Body of pancreas (tissue), 4 donors: ENCODE results near the gene LEF1. TPM values are rescaled to one million over a fixed set of nuclear protein-coding genes. Genes with fewer than 3 reads are reported as not detected.

Experiments
- ATAC-seq: fragments of 150-250 bp; one replicate; pipeline ENCODE4 v1.9.1; 2016
- DNase-seq, 4 donors: peaks; one replicate each; pipeline ENCODE4 v3.0.0-alpha.2; 2019
- H3K27ac ChIP-seq, 4 donors: fragments of 200-600 bp; sonication (generic); 1 replicate in 3 of 4; 2 replicates in 1 of 4; pipeline versions ENCODE4 v1.5.1 to v1.6.1; 2016 to 2019; ENCODE audit warnings: mild to moderate bottlenecking in 1 of 4, mixed read lengths in 1 of 4, moderate library complexity in 1 of 4
- H3K27me3 ChIP-seq, 2 donors: fragments of 200-600 bp; sonication (generic); one replicate each; pipeline ENCODE4 v1.6.0; 2016; ENCODE audit warnings: mild to moderate bottlenecking in 1 of 2
- H3K36me3 ChIP-seq, 2 donors: fragments of 200-600 bp; sonication (generic); replicated peaks in 1 of 2; 2 replicates each; pipeline ENCODE4 v1.5.1; 2016; ENCODE audit warnings: low read depth in 2 of 2; ENCODE audit not compliant: insufficient read depth in 1 of 2
- H3K4me1 ChIP-seq: fragments of 200-600 bp; sonication (generic); one replicate; pipeline ENCODE4 v1.6.0; 2016
- H3K4me3 ChIP-seq, 2 donors: fragments of 200-600 bp; sonication (generic); 1 replicate in 1 of 2; 2 replicates in 1 of 2; pipeline ENCODE4 v1.5.1; 2016 to 2019
- H3K9me3 ChIP-seq, 3 donors: fragments of 200-600 bp; sonication (generic); 1 replicate in 2 of 3; 2 replicates in 1 of 3; pipeline ENCODE4 v1.5.1; 2016
- CTCF ChIP-seq, 7 experiments: fragments of 450-650 bp in 4 of 7; fragments of 200-600 bp in 3 of 7; sonication (generic) in 3 of 7; IDR thresholded peaks; one replicate each; pipeline ENCODE4 v1.5.1; 2016 to 2019; ENCODE audit warnings: antibody characterized with exemption in 7 of 7
- POLR2A ChIP-seq, 3 donors: fragments of 450-650 bp; IDR thresholded peaks; one replicate each; pipeline ENCODE4 v1.6.1; 2016; ENCODE audit warnings: antibody characterized with exemption in 3 of 3, mild to moderate bottlenecking in 2 of 3
- WGBS, 2 donors: methylation state at CpG; one replicate each; pipeline ENCODE4 v1.1.5; 2017; 5-methylcytosine and 5-hydroxymethylcytosine counted together
- intact Hi-C: fragments of 100-400 bp; cut with DNase I; formaldehyde crosslinking; loops from one replicate; pipeline ENCODE4 v1.15.1; 2023
- total RNA-seq, 2 donors: library from RNA; depleted of rRNA; stranded (reverse); fragments of >200 nt; gene quantifications; one replicate each; pipeline ENCODE4 v1.1.0, GENCODE V29; 2016

Gene LEF1
- total RNA-seq, 2 donors from 2014 or later: 1.6 to 5.6 TPM

DNA sequence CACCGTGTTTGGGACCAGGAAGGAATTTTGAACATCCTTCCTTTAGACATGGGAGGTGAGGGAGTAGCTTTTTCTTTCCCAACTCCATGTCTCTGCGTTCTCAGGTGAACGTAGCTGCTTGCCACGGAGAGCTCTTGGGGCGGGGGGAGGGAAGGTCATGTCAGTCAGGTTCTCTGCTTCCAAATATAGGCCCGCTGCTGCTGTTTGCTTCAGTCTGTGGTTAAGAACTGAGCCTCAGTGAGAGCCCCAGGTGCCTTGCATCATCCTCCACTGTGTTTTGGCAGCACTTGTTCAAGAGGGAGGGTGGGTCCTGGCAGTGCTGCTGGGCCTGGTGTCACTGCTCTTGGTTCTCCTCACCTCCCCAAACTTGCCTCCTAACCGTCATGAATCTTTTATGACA lies 132.5 kb downstream of the LEF1 start:
- ATAC-seq (no peak), DNase-seq (no peak)
- no peak overlapping the region for H3K4me3 ChIP-seq
- intact Hi-C loops: no loop called here
- TF ChIP-seq CTCF (IDR thresholded peaks at IDR 0.05): no peak
- TF ChIP-seq POLR2A (IDR thresholded peaks at IDR 0.05): no peak
- peaks cover 0 to 3% of the 10 kb centered on the region in 2 donors for H3K36me3 ChIP-seq
- H3K9me3 ChIP-seq: no peaks in the 10 kb centered on the region
- no peak overlapping the region for H3K27ac ChIP-seq
- no peaks in the 10 kb centered on the region for H3K4me1 ChIP-seq
- whole genome bisulfite sequencing, 2 donors: 89 to 91% methylated on average over 7 of the region's 7 CpGs
- no peaks in the 10 kb centered on the region for H3K27me3 ChIP-seq

- Histone ChIP-seq H3K9me3 (no peaks in the 10 kb centered on the region), H3K4me1 (no peaks in the 10 kb centered on the region), H3K36me3 (peaks cover 0 to 3% of the 10 kb centered on the region in 2 donors), H3K27me3 (no peaks in the 10 kb centered on the region), H3K27ac (no peak overlapping the region), H3K4me3 (no peak overlapping the region)
- intact Hi-C loops: no loop called here
- ATAC-seq (no peak), DNase-seq (no peak)
- no peak for TF ChIP-seq CTCF (IDR thresholded peaks at IDR 0.05)
- no peak for TF ChIP-seq POLR2A (IDR thresholded peaks at IDR 0.05)
- WGBS, 2 donors: 85 to 86% methylated on average over 6 of the region's 6 CpGs
Measured at GRCh38 chr4:108035691-108036090, 133.0 kb downstream of the LEF1 start.

- DNase-seq (no peak), ATAC-seq (no peak)
- no peak overlapping the region for H3K4me3 ChIP-seq
- no peak overlapping the region for H3K27ac ChIP-seq
- peaks cover 0 to 3% of the 10 kb centered on the region in 2 donors for H3K36me3 ChIP-seq
- no peaks in the 10 kb centered on the region for H3K9me3 ChIP-seq
- no peaks in the 10 kb centered on the region for H3K27me3 ChIP-seq
- intact Hi-C loops: no loop called here
- WGBS, 2 donors: 83 to 84% methylated on average over 7 of the region's 7 CpGs
- TF ChIP-seq CTCF (IDR thresholded peaks at IDR 0.05) (no peak), POLR2A (IDR thresholded peaks at IDR 0.05) (no peak)
- H3K4me1 ChIP-seq: no peaks in the 10 kb centered on the region
Measured at GRCh38 chr4:108034565-108034964, 134.2 kb downstream of the LEF1 start.

DNA sequence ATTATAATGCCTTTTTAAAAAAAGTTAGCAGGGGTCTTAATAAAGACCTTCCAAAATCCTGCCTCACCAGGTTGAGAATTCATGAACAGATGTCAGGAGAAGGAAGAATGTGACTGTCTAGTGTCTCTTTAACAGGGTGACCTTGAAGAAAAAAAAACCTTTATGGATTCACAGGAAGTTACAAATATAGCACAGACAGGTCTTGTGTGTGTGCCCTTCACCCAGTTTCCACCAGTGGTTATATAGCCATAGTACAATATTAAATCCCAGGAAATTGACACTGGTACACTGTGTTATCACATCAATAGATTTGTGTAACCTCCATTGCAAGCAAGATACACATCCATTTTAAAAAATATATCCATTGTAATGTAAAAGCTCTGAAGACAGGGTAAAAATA lies 135.4 kb downstream of the LEF1 start:
- Histone ChIP-seq H3K4me3 (no peak overlapping the region), H3K4me1 (no peaks in the 10 kb centered on the region), H3K27me3 (no peaks in the 10 kb centered on the region), H3K9me3 (no peaks in the 10 kb centered on the region), H3K27ac (no peak overlapping the region), H3K36me3 (peaks cover 0 to 3% of the 10 kb centered on the region in 2 donors)
- no peak for ATAC-seq
- no peak for TF ChIP-seq POLR2A (IDR thresholded peaks at IDR 0.05)
- no peak for DNase-seq
- intact Hi-C loops: no loop called here

- H3K4me1 ChIP-seq: no peaks in the 10 kb centered on the region
- no peak overlapping the region for H3K4me3 ChIP-seq
- TF ChIP-seq CTCF (IDR thresholded peaks at IDR 0.05) (no peak), POLR2A (IDR thresholded peaks at IDR 0.05) (no peak)
- H3K36me3 ChIP-seq: peaks cover 0 to 3% of the 10 kb centered on the region in 2 donors
- no peaks in the 10 kb centered on the region for H3K9me3 ChIP-seq
- intact Hi-C loops: no loop called here
- H3K27ac ChIP-seq: no peak overlapping the region
- no peak for ATAC-seq
- no peaks in the 10 kb centered on the region for H3K27me3 ChIP-seq
- 75 to 83% methylated on average over 4 of the region's 4 CpGs for WGBS, 2 donors
- no peak for DNase-seq
Measured at GRCh38 chr4:108031427-108032083, 137.2 kb downstream of the LEF1 start.
